Measurements from ENCODE around the gene IPO11.

- TF ChIP-seq ZNF274 (IDR thresholded peaks at IDR 0.05; ENCODE audit: low read depth, low read length) (no peak), YY1 (IDR thresholded peaks at IDR 0.05; ENCODE audit: insufficient read depth, insufficient read length) (no peak)
Measured at GRCh38 chr5:62483556-62483955, 71.0 kb downstream of the IPO11 start.

Data from NT2/D1 (cell line).